Mesendoderm (in vitro differentiated cells): Measurements from ENCODE around the gene PRR35.

Experiments
- DNase-seq: peaks from one replicate; pipeline ENCODE4 v3.0.0; 2013
- H2AK5ac ChIP-seq: 2 replicates; pipeline ENCODE4 v1.6.1; 2013; ENCODE audit warnings: low read length, inconsistent platforms
- H2BK120ac ChIP-seq: 2 replicates; pipeline ENCODE4 v1.6.1; 2013; ENCODE audit warnings: low read depth, mild to moderate bottlenecking, low read length, moderate library complexity, mixed read lengths
- H2BK15ac ChIP-seq: replicated peaks from 2 replicates; pipeline ENCODE4 v1.6.1; 2013; ENCODE audit warnings: low read depth, mild to moderate bottlenecking, moderate library complexity
- H2BK5ac ChIP-seq: 2 replicates; pipeline ENCODE4 v1.6.1; 2013; ENCODE audit warnings: low read length, inconsistent platforms
- H3K18ac ChIP-seq: 2 replicates; pipeline ENCODE4 v1.6.1; 2013; ENCODE audit warnings: mild to moderate bottlenecking, low read length, mixed read lengths
- H3K23ac ChIP-seq: one replicate; pipeline ENCODE4 v1.6.1; 2013; ENCODE audit warnings: low read length
- H3K27ac ChIP-seq: 2 replicates; pipeline ENCODE4 v1.5.1; 2013; ENCODE audit warnings: low read depth, mild to moderate bottlenecking, inconsistent platforms, low read length, moderate library complexity
- H3K27me3 ChIP-seq: 2 replicates; pipeline ENCODE4 v1.6.1; 2013; ENCODE audit warnings: low read length, control low read depth, mild to moderate bottlenecking, inconsistent platforms; ENCODE audit not compliant: insufficient read depth, poor library complexity
- H3K36me3 ChIP-seq: 2 replicates; pipeline ENCODE4 v1.6.1; 2013; ENCODE audit warnings: low read length, inconsistent platforms; ENCODE audit not compliant: control insufficient read depth, insufficient read depth
- H3K4ac ChIP-seq: one replicate; pipeline ENCODE4 v1.6.1; 2013; ENCODE audit warnings: low read depth, mild to moderate bottlenecking, low read length, moderate library complexity
- H3K4me1 ChIP-seq: 2 replicates; pipeline ENCODE4 v1.6.1; 2013; ENCODE audit warnings: low read depth, low read length, inconsistent platforms; ENCODE audit not compliant: control insufficient read depth
- H3K4me2 ChIP-seq: 2 replicates; pipeline ENCODE4 v1.6.1; 2013; ENCODE audit warnings: low read length
- H3K4me3 ChIP-seq: 2 replicates; pipeline ENCODE4 v1.5.1; 2013; ENCODE audit warnings: mild to moderate bottlenecking, low read length
- H3K56ac ChIP-seq: one replicate; pipeline ENCODE4 v1.6.1; 2013; ENCODE audit warnings: low read length
- H3K79me1 ChIP-seq: 2 replicates; pipeline ENCODE4 v1.6.1; 2013; ENCODE audit warnings: low read length, inconsistent platforms
- H3K79me2 ChIP-seq: 2 replicates; pipeline ENCODE4 v1.6.1; 2013; ENCODE audit warnings: mild to moderate bottlenecking, low read length; ENCODE audit not compliant: control insufficient read depth, insufficient read depth
- H3K9ac ChIP-seq: 2 replicates; pipeline ENCODE4 v1.6.1; 2013; ENCODE audit warnings: low read length, inconsistent platforms
- H4K5ac ChIP-seq: one replicate; pipeline ENCODE4 v1.6.1; 2013; ENCODE audit warnings: low read length
- H4K8ac ChIP-seq: one replicate; pipeline ENCODE4 v1.6.1; 2013; ENCODE audit warnings: low read depth, mild to moderate bottlenecking, control low read depth, low read length, moderate library complexity
- WGBS: extraction: QIAGEN DNeasy Blood & Tissue Kit; methylation state at CpG from one replicate; pipeline ENCODE4 v1.1.7; 2013; ENCODE audit warnings: low lambda C conversion rate, missing lambda C conversion rate; ENCODE audit not compliant: insufficient coverage; ENCODE audit errors: extremely low coverage; 5-methylcytosine and 5-hydroxymethylcytosine counted together

The PRR35 gene

DNA sequence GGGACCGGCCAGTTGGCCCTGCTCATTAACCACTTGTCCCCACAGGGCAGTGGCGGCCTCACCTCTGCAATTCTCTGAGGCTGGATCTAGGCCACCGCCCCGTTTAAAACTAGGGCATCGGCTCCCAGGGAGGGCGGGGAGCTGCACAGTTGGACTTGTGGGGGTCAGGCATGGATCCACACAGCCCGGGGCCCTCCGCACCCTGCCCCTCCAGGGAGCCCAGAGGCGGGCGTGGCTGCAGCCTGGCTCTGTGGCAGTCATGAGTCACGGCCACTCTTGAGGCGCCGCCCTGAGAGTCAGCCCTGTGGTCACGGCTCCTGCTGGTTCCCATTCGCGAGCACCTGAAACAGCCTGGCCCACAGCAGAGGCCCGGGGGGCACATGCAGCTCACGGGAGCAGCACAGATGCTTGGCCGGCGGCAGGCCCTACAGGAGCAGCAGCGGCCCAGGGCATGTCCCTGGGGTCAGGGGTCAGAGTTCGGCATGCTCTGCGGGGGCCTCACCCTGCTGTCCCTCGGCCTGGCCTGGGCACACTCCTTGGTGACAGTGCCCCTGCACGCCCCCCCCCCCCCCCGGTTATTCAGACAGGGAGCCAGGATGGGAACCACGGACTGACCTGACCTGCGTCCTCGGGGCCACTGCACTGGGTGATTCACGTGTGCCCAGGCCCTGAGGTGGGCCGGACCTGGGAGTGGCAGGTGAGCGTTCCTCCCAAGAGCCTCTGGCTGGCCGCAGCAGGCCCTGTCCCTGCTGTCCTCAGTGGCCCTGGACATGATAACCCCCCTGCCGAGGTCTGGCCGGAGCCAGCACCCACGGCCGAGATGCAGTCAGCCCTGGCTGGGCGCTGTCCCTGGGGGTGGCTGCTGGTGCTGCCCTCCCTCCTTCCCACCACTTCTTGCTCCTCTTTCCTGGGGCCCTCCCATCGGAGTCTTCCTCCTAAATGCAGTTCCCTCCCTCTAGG is 24.5 kb upstream of the PRR35 start:
- H2BK120ac ChIP-seq, result no peak overlapping the region
- no peak overlapping the region for H3K18ac ChIP-seq
- H3K56ac ChIP-seq, result no peak overlapping the region
- DNase-seq, result no peak
- no peak overlapping the region for H3K4ac ChIP-seq
- H3K4me2 ChIP-seq, result no peak overlapping the region
- no peaks in the 10 kb centered on the region for H3K27me3 ChIP-seq
- H2AK5ac ChIP-seq, result no peak overlapping the region
- H3K27ac ChIP-seq, result no peak overlapping the region
- no peak overlapping the region for H3K9ac ChIP-seq
- H4K5ac ChIP-seq, result no peak overlapping the region
- H3K4me1 ChIP-seq, result no peaks in the 10 kb centered on the region
- no CpG with 5 or more reads among the region's 39 CpGs for WGBS
- H4K8ac ChIP-seq, result no peak overlapping the region
- H3K79me1 ChIP-seq, result peaks cover 7% of the 10 kb centered on the region
- H3K79me2 ChIP-seq, result peaks cover 45% of the 10 kb centered on the region
- no peak overlapping the region for H3K23ac ChIP-seq
- H2BK5ac ChIP-seq, result no peak overlapping the region
- no peak overlapping the region for H3K4me3 ChIP-seq
- no peaks in the 10 kb centered on the region for H3K36me3 ChIP-seq
- no peak overlapping the region for H2BK15ac ChIP-seq

DNA sequence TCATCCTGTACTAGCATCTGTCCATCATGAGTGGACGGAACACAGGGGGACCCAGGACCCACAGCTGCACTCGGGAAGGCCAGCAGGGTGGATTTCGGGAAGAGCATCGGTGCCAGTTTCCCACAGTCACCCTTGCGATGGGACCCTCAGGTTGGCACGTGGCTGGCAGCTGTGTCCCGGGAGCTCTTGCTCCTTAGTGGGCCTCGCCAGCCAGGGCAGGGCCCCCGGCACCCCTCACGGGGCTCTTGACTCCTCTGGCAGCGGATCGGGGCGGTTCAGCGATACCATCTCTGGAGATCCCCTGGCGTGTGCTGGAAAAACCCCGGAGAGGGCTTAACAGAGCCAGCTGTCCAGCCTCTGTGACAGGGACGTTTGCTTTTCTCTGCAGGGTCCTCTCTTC is 23.4 kb upstream of the PRR35 start:
- Histone ChIP-seq H2AK5ac (no peak overlapping the region), H3K4me3 (no peak overlapping the region), H3K27ac (no peak overlapping the region), H3K4me2 (no peak overlapping the region), H3K4ac (no peak overlapping the region), H3K27me3 (no peaks in the 10 kb centered on the region), H3K56ac (no peak overlapping the region), H2BK5ac (no peak overlapping the region), H3K36me3 (no peaks in the 10 kb centered on the region), H2BK120ac (no peak overlapping the region), H3K4me1 (no peaks in the 10 kb centered on the region), H3K9ac (no peak overlapping the region), H3K79me2 (peaks cover 35% of the 10 kb centered on the region), H3K23ac (no peak overlapping the region), H4K5ac (no peak overlapping the region), H4K8ac (no peak overlapping the region), H3K18ac (no peak overlapping the region), H3K79me1 (peaks cover 5% of the 10 kb centered on the region), H2BK15ac (no peak overlapping the region)
- no CpG with 5 or more reads among the region's 17 CpGs for WGBS
- no peak for DNase-seq

DNA sequence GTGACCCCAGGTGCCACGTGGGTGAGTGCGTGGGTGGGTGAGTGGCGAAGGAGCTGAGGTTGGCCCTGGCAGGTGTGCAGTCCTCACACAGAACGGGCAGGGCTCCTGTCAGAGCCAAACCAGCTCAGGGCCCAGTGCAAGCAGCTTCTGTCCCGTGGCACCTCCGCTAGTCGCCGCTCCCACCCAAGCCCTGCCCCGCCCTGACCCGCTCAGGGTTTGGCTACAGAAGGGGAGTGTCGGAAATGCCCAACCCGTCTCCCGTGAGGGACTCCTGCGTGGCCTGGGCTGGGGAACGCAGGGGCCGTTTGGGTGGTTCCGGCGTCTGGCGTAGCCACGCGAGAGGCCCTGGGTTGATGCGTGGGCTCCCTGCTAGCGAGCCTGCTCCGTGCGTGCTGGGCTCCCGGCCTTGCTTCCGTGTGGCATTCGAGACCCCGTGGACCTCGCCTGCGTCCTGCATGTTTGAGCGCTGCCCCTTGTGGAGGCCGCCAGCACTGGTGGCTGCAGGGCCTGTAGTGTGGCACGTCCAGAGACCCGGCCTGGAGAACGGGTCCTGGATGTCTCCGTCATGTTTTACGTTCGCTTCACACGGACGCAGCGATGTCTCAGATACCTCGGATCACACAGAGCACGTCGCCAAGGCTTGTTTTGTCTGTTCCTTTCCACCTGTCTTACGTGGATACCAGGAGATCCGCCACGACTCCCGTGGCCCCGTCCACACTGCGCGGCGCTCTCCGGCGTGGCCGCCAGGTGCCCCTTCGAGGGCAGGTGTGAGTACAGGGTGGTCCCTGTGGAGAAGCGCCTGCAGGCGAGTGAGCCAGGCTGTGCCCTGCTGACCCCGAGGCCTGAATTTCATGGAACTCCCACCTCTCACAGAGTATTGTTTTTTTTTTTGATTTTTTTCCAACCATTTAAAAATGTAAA is 22.5 kb upstream of the PRR35 start:
- no peak overlapping the region for H3K4me3 ChIP-seq
- H4K8ac ChIP-seq, result no peak overlapping the region
- no peaks in the 10 kb centered on the region for H3K27me3 ChIP-seq
- no peak overlapping the region for H3K4ac ChIP-seq
- no peak overlapping the region for H4K5ac ChIP-seq
- no peaks in the 10 kb centered on the region for H3K4me1 ChIP-seq
- peaks cover 5% of the 10 kb centered on the region for H3K79me1 ChIP-seq
- WGBS, result no CpG with 5 or more reads among the region's 60 CpGs
- no peak overlapping the region for H2BK120ac ChIP-seq
- H3K4me2 ChIP-seq, result no peak overlapping the region
- H3K23ac ChIP-seq, result no peak overlapping the region
- H3K79me2 ChIP-seq, result peaks cover 30% of the 10 kb centered on the region
- H3K9ac ChIP-seq, result no peak overlapping the region
- no peak overlapping the region for H2AK5ac ChIP-seq
- H3K27ac ChIP-seq, result no peak overlapping the region
- no peak overlapping the region for H2BK5ac ChIP-seq
- no peak overlapping the region for H2BK15ac ChIP-seq
- H3K56ac ChIP-seq, result no peak overlapping the region
- no peak overlapping the region for H3K18ac ChIP-seq
- no peaks in the 10 kb centered on the region for H3K36me3 ChIP-seq
- no peak for DNase-seq

- Histone ChIP-seq H3K36me3 (no peaks in the 10 kb centered on the region), H3K23ac (no peak overlapping the region), H3K18ac (no peak overlapping the region), H3K4me2 (no peak overlapping the region), H2BK5ac (no peak overlapping the region), H4K5ac (no peak overlapping the region), H2BK15ac (no peak overlapping the region), H3K27ac (no peak overlapping the region), H3K9ac (no peak overlapping the region), H3K79me2 (peaks cover 12% of the 10 kb centered on the region), H2AK5ac (no peak overlapping the region), H3K4me1 (no peaks in the 10 kb centered on the region), H3K56ac (no peak overlapping the region), H3K4me3 (no peak overlapping the region), H3K4ac (no peak overlapping the region), H3K27me3 (no peaks in the 10 kb centered on the region), H4K8ac (no peak overlapping the region), H2BK120ac (no peak overlapping the region), H3K79me1 (peaks cover 5% of the 10 kb centered on the region)
- no CpG with 5 or more reads among the region's 34 CpGs for WGBS
- DNase-seq, result no peak
These were observed 20.2 kb upstream of the PRR35 start for GRCh38 chr16:539901-540530.

- no peak overlapping the region for H4K5ac ChIP-seq
- no peaks in the 10 kb centered on the region for H3K4me1 ChIP-seq
- H3K79me2 ChIP-seq, result peaks cover 9% of the 10 kb centered on the region
- no CpG with 5 or more reads among the region's 29 CpGs for WGBS
- no peaks in the 10 kb centered on the region for H3K27me3 ChIP-seq
- no peak overlapping the region for H3K27ac ChIP-seq
- no peaks in the 10 kb centered on the region for H3K36me3 ChIP-seq
- H3K9ac ChIP-seq, result no peak overlapping the region
- no peak overlapping the region for H3K4me2 ChIP-seq
- H2BK120ac ChIP-seq, result no peak overlapping the region
- no peak overlapping the region for H3K23ac ChIP-seq
- H2BK5ac ChIP-seq, result no peak overlapping the region
- H3K4ac ChIP-seq, result no peak overlapping the region
- H3K4me3 ChIP-seq, result no peak overlapping the region
- no peak for DNase-seq
- H2BK15ac ChIP-seq, result no peak overlapping the region
- no peak overlapping the region for H2AK5ac ChIP-seq
- no peak overlapping the region for H4K8ac ChIP-seq
- no peak overlapping the region for H3K18ac ChIP-seq
- H3K79me1 ChIP-seq, result peaks cover 3% of the 10 kb centered on the region
- H3K56ac ChIP-seq, result no peak overlapping the region
These were observed 19.4 kb upstream of the PRR35 start for GRCh38 chr16:540645-541340.
